Left lung (tissue), 10 donors: ENCODE measurements around the gene POLG. TPM values are rescaled to one million over a fixed set of nuclear protein-coding genes. Genes with fewer than 3 reads are reported as not detected.

ENCODE experiments used
- ATAC-seq: fragments of 200-7000 bp; cut with Tn5 transposase; one replicate; pipeline ENCODE4 v1.9.1; 2020; ENCODE audit warnings: moderate library complexity
- DNase-seq, 4 donors: peaks; one replicate each; pipeline ENCODE4 v3.0.0-alpha.2; 2013 to 2020
- H3K27ac ChIP-seq, 2 donors: fragments of 200-600 bp; sonication (generic) in 1 of 2; one replicate each; pipeline versions ENCODE4 v1.5.0 to v1.8.0; 2020 to 2021
- H3K27me3 ChIP-seq, 2 donors: fragments of 200-600 bp; sonication (generic) in 1 of 2; one replicate each; pipeline versions ENCODE4 v1.5.0 to v1.8.0; 2020 to 2021
- H3K36me3 ChIP-seq, 2 donors: fragments of 200-600 bp; sonication (generic) in 1 of 2; one replicate each; pipeline versions ENCODE4 v1.5.0 to v1.8.0; 2020 to 2021
- H3K4me1 ChIP-seq, 2 donors: fragments of 200-600 bp; one replicate each; pipeline ENCODE4 v1.8.0; 2021
- H3K4me3 ChIP-seq, 2 donors: fragments of 200-600 bp; sonication (generic) in 1 of 2; one replicate each; pipeline versions ENCODE4 v1.5.0 to v1.8.0; 2020 to 2021; ENCODE audit warnings: mild to moderate bottlenecking in 1 of 2
- H3K9me3 ChIP-seq, 2 donors: fragments of 200-600 bp; sonication (generic) in 1 of 2; one replicate each; pipeline versions ENCODE4 v1.5.0 to v1.8.0; 2020 to 2021
- intact Hi-C, 2 donors: fragments of 100-400 bp; cut with DNase I; formaldehyde crosslinking; loops; one replicate each; pipeline versions ENCODE4 v1.11.2 to v1.14.2; 2022
- polyA plus RNA-seq, 6 donors: library from polyadenylated mRNA; unstranded; fragments of 120-200 nt; gene quantifications; one replicate each; pipeline ENCODE4 v1.2.1, GENCODE V29; 2013; ENCODE audit not compliant: insufficient read length in 6 of 6
- total RNA-seq, 2 donors: library from RNA; stranded (reverse); fragmentation: NEBNext Ultra II Directional; extraction: Animal tissue kit (Norgen Biotek cat#: 25700); gene quantifications; one replicate each; pipeline ENCODE4 v1.2.1, GENCODE V29; 2021
- TF ChIP-seq, protein P1 (sequence below), 2 donors: fragments of 200-600 bp; sonication (generic) in 1 of 2; IDR thresholded peaks; one replicate each; pipeline versions ENCODE4 v1.5.0 to v1.8.0; 2021; ENCODE audit warnings: antibody characterized with exemption in 2 of 2
- donor health status: DM: no; HTN: yes; CAD: no.
- donor health status: DM: no; HTN: no; CAD: no.

The POLG gene
- total and polyA plus RNA-seq, 8 donors, result 52.4 to 71.5 (median 55.1) TPM

DNA sequence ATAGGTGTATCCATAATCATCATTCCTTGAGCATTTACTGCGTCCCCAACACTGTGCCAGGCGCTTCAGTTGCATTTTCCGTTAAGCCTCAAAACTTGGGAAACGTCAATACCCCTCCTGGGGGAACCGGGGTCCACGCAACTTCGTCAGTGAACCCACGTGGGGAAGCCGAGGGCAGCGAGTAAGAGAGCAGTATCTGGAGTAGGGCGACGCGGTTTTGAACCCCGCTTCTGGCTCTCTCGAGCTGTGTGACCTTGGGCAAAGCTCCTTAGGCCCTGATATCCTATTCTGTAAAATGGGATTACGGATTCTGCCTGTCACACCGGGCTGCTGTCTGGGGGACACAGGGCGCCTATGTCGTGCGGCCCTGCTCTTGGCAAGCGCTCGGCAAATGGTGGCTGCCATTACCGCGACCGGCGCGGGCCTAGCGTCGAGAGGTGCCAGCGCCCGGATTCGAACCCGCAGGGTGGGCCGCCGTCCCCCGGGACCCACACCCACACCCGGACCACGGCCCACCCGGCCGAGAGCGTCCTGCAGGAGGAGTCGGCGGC is 590 bp downstream of the POLG start:
- peaks cover 0 to 45% of the 10 kb centered on the region in 2 donors for H3K36me3 ChIP-seq
- intact Hi-C loops, result no loop called here
- ATAC-seq (no peak), DNase-seq (peak in 1 of 4 donors; percentile 44)
- H3K27ac ChIP-seq, result peak overlapping the region; percentile 87 to 95
- H3K9me3 ChIP-seq, result no peaks in the 10 kb centered on the region
- TF ChIP-seq, protein P1, sequence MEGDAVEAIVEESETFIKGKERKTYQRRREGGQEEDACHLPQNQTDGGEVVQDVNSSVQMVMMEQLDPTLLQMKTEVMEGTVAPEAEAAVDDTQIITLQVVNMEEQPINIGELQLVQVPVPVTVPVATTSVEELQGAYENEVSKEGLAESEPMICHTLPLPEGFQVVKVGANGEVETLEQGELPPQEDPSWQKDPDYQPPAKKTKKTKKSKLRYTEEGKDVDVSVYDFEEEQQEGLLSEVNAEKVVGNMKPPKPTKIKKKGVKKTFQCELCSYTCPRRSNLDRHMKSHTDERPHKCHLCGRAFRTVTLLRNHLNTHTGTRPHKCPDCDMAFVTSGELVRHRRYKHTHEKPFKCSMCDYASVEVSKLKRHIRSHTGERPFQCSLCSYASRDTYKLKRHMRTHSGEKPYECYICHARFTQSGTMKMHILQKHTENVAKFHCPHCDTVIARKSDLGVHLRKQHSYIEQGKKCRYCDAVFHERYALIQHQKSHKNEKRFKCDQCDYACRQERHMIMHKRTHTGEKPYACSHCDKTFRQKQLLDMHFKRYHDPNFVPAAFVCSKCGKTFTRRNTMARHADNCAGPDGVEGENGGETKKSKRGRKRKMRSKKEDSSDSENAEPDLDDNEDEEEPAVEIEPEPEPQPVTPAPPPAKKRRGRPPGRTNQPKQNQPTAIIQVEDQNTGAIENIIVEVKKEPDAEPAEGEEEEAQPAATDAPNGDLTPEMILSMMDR (IDR thresholded peaks at IDR 0.05), result no peak
- peak overlapping the region; percentile 93 to 99 for H3K4me3 ChIP-seq
- H3K4me1 ChIP-seq, result peaks cover 30 to 54% of the 10 kb centered on the region in 2 donors
- peaks cover 0 to 6% of the 10 kb centered on the region in 2 donors for H3K27me3 ChIP-seq

DNA sequence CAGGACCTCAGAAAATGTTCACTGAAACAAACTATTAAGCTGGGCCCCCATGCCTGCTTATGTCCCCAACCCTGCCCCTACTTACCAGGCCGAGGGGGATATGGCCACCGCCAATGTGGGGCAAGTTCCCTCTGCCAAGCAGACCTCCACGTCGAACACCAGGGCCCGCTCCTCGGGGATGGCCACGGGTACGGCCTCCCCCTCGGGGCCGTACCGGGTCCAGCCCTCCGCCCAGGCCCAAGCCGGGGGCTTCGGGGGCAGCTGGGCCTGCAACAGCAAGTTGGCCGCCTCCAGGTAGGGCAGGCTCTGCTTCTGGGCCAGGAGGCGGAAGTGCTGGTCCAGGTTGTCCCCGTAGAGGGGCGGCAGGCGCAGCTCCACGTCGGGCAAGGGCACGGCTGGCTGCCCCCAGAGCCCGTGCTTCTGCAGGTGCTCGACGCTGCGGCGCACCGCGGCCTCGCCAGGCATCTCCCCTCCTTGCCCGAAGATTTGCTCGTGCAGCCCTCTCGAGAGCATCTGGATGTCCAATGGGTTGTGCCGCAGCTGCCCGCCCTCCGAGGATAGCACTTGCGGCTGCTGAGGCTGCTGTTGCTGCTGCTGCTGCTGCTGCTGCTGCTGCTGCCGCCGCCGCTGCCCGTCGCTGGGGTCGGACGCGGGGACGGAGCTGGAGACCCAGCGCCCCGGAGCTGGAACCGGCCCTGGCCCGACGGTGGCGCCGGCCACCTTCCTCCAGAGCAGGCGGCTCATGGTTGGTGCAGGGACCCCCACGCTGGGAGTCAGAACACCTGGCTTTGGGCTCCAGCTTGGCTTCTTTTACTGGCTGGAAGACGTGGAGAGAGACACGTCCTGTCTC is 1.4 kb downstream of the POLG start:
- intact Hi-C loops, result no loop called here
- peaks cover 0 to 53% of the 10 kb centered on the region in 2 donors for H3K36me3 ChIP-seq
- peak overlapping the region in 1 of 2 donors; percentile 95 for H3K27ac ChIP-seq
- peaks cover 0 to 6% of the 10 kb centered on the region in 2 donors for H3K27me3 ChIP-seq
- TF ChIP-seq, protein P1 (IDR thresholded peaks at IDR 0.05), result no peak
- H3K4me3 ChIP-seq, result peak overlapping the region; percentile 93 to 99
- no peak for ATAC-seq
- H3K4me1 ChIP-seq, result peaks cover 30 to 54% of the 10 kb centered on the region in 2 donors
- DNase-seq, result no peak
- no peaks in the 10 kb centered on the region for H3K9me3 ChIP-seq

DNA sequence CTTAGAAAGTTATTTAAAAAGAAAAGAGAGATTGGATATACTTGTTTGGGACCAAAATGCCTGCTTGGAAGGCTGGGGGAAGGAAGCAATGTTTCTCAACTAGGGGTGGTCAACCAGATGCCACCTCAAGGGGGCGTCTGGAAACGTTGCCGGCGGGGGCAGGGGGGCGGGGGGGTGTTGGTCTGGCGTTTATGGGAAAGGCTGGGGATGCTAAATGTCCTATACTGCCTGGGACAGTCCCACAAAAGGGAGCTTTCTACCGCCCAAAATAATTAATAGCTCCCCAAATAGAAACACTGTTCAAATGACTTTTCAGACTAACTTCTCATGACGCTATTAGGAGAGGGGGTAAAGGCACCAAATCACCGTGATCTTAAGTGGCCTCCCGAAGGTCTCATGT is 2.2 kb downstream of the POLG start:
- Histone ChIP-seq H3K27me3 (peaks cover 0 to 6% of the 10 kb centered on the region in 2 donors), H3K27ac (no peak overlapping the region), H3K4me1 (peaks cover 30 to 54% of the 10 kb centered on the region in 2 donors), H3K4me3 (peak overlapping the region in 1 of 2 donors; percentile 93), H3K36me3 (peaks cover 0 to 61% of the 10 kb centered on the region in 2 donors), H3K9me3 (no peaks in the 10 kb centered on the region)
- no peak for ATAC-seq
- TF ChIP-seq, protein P1 (IDR thresholded peaks at IDR 0.05), result no peak
- intact Hi-C loops, result no loop called here
- no peak for DNase-seq

DNA sequence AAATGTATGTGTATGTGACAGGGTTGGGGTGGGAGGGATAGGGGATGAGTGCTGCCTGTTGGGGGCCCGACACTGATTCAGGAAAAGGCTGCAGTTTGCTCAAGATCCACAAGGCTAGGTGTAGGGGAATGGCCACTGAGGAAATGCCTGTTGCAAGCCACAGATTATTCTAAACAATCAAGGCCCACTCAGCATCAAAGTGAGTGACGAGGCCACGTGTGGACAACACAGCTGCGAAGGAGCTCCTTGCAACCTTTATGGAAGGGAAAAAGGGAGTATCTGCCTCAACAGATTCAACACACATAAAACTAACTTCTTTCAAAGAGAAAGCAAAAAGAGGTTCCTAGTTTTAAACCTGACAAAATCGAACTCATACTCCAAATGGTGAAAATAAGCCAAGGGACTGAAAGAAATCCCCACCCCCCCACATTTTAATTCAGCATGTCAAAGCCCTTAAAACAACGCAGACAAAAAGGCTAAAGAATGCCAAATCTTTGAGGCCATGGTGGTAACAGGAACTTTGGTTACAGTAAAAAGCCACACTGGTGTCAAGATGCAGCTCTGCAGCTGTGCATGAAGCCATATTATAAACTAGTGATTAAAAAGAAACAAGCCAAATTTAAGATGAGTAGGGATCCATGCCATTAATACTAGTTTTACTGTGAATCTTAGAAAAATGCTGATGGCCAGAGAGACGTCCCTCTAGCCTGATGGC is 3.6 kb downstream of the POLG start:
- Histone ChIP-seq H3K36me3 (peaks cover 0 to 75% of the 10 kb centered on the region in 2 donors), H3K4me1 (peaks cover 30 to 54% of the 10 kb centered on the region in 2 donors), H3K9me3 (no peaks in the 10 kb centered on the region), H3K4me3 (no peak overlapping the region), H3K27ac (no peak overlapping the region), H3K27me3 (peaks cover 0 to 6% of the 10 kb centered on the region in 2 donors)
- ATAC-seq (no peak), DNase-seq (no peak)
- intact Hi-C loops, result no loop called here
- TF ChIP-seq, protein P1 (IDR thresholded peaks at IDR 0.05), result no peak

DNA sequence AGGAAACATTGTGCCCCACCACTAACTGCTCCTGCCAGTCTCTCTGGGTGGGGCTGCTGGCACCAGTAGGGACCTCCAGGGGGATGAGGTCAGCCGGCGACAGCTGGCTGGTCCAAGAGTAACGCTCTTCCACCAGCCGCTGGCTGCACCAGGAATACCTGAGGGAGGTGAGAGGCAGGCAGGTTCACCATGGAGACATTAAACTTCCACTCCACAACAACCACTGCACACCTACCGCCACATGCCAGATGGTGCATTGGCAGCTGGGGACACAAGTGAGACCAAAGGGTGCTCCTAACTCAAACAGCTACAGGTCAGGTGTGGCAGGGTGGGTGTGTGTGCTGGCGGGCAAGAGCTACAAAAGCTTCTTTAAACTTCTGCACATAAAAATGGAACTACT is 4.5 kb downstream of the POLG start:
- intact Hi-C loops, result no loop called here
- Histone ChIP-seq H3K27me3 (peaks cover 0 to under 1% of the 10 kb centered on the region in 2 donors), H3K36me3 (peaks cover 0 to 84% of the 10 kb centered on the region in 2 donors), H3K4me1 (peaks cover 30 to 45% of the 10 kb centered on the region in 2 donors), H3K4me3 (no peak overlapping the region), H3K27ac (no peak overlapping the region), H3K9me3 (no peaks in the 10 kb centered on the region)
- DNase-seq (no peak), ATAC-seq (no peak)
- TF ChIP-seq, protein P1 (IDR thresholded peaks at IDR 0.05), result no peak
